NCI-H2081 treated with DMSO at 0.1 percent for 48 hours (cell line): ENCODE data around the gene DAO.

Experiments
- DNase-seq: peaks from one replicate; lab custom pipeline; 2025; lab: John Stamatoyannopoulos, UW

DAO gene

DNA sequence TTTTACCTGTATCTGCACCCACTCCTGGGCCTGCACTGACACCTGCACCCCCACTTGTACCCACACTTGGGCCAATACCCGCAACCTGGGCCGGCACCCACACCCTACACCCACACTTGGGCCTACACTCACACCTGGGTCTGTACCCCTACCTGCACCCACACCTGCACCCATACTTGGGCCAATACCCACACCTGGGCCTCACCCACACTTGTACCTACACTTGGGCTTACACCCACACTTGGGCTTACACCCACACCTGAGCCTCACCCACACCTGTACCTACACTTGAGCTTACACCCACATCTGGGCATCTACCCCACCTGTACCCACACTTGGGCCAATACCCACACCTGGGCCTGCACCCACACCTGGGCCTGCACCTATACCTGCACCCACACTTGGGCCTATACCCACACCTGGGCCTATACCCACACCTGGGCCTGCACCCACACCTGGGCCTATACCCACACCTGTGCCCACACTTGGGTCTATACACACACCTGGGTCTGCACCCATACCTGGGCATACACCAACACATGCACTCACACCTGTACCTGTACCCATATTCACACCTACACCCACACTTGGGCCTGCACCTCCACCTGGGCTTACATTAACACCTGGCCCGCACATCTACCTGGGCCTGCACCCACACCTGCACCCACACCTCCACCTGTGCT, 39.2 kb downstream of the DAO start:
- DNase-seq: no peak

DNA sequence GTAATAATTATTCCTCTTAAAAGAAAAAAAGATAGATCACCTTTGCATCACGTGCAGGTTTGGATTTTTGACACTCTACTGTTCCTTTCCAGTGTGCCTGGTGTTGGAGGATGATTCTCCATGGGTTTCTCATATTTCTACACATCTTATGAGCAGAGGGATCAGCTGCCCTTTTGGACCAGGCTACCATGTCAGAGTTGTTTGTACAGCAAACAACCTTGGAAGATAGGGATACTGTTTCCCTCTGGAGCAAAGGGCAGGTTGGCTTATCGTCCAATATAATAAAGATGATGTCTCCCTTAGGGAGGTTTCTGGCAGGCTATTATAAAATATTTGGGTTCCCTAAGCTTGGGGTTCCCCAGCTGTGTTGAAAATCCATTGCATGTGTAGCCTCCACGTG, 42.1 kb downstream of the DAO start:
- no peak for DNase-seq

DNA sequence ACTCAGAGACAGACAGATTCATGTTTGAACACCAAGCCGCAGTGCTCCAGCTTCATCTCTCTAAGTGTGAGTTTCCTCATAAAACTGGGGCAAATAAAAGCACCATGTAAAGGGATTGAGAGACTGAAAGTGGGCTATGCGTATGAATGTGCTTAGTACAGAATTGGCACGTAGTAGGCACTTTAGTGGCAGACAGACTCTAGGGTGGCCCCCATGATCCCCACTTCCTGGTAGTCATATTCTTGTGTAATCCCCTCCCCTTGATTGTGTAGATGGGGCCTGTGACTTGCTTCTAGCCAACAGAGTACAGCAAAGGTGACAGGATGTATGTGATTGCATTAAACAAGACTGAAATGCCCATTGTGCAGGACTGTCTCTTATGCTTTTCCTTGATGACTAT, 43.0 kb downstream of the DAO start:
- no peak for DNase-seq

DNA sequence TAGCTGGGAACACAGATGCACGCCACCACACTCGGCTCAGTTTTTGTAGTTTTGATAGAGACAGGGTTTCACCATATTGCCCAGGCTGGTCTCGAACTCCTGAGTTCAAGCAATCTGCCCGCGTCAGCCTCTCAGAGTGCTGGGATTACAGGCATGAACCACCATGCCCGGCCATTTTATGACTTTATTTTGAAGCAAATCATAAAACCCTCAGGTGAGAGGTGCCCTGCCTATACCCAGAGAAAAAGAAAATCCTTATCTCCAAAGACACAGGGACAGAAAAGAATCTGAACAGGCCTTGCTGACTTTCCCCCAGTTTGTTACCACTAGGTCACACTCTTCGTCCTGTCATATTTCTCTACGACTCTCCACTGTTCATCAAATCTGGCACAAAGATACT, 48.8 kb downstream of the DAO start:
- no peak for DNase-seq

DNA sequence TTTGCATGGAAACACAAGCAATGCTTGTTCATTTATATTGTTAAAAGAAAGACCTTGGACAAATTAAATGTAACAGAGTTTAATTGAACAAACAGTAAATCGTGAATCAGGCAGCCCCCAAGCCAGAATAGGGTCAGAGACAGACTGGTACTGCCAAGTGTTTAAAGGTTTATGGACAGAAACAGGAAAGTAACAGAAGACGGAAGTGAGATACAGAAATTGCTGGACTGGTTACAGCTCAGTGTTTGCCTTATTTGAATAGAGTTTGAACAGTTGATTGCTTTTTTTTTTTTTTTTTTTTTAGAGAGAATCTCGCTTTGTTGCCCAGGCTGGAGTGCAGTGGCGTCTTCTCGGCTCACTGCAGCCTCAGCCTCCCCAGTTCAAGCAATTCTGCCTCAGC, 50.3 kb downstream of the DAO start:
- no peak for DNase-seq

DNA sequence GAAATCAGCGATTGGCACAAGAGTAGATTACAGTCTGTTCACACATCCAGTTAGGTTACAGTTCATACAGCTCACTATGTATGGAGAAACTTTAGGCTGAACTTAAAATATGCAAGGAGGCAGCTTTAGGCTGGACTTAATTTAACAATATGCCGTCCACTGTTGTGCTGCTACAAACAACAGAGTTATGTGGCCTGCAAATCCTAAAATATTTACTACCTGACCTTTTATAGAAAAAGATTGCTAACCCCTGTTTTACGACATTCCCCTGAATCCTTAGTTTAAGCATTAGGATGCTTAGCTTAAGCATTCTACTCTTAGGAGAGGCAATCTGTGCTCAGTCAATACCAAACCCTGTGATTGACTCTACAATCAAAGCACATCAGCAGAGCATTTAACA, 50.9 kb downstream of the DAO start:
- DNase-seq: no peak

DNA sequence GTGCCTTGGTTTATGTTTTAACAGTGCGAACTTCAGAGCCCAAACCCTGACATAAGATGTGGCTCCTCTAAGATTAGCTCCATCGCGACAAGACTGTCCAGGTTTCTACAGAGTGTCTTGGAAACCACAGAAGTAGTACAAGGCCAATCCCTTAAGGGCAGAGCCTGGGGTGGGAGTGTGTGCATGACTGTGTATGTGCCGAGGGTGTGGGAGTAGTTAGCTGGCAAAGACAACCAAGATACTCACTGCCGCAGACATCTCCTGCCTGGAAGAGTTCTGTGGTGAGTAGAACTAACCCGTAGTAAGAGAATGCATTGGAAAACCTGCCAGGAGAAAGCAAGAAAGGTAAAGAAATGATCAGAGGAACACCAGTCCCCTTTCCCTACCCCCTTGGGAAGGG, 54.1 kb downstream of the DAO start:
- no peak for DNase-seq

DNA sequence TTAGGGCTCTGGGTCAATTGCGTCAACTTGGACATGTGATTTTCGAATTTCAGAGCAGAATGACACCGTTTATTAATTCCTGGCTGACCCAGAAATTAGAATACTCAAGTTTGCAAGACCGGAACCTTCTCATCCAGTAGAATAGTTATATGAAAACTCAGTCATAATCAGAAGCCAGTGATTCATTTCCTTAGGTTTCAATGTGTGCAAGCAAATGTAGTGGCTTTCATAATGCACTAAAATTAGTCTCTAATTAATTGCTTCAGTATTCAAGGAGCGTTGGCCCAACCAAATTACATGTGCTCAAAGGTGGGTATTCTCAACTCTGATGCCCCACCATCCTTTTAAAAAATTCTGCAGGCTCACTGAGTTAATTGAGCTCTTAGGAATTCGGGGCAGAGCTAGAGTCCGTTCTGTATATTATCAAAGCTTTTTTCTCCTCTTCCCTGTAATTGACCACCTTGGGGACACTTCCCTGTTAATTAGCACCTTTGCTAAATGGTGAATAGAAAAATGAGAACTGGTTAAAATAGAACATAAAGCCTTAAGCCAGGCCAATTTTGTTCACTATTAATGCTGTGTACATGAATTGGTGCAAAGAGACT, 55.4 kb downstream of the DAO start:
- DNase-seq: no peak

DNA sequence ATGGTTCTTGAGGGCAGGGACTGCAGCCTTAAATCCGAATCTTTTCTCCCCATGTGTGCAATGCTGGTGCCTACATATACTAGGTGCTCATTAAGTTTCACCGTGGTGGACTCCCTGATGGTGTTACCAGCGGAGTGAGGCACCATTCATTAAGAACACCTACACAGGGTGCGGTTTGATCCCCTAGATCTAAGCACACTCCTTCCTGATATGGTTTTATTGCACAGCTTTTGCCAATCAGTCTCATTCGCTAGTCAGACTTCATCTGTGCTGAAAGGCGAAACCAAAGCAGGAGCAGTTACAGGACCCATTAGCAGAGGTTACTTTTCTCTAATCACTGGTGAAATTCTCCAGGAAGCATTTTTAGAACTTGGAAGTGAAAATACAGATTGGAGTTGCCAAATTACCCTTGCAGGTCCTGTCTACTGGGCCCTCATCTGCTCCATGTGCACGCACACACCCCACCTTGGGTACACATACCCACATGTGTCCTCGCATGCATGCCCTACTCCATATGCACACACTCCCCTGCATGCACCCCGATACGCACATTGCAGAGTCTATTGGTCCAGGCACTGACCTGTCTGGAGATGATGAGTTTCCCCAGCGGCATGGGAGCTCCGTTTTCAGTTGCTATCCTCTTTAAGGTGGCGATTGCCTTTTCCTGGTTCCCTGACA, 58.5 kb downstream of the DAO start:
- DNase-seq: no peak

DNA sequence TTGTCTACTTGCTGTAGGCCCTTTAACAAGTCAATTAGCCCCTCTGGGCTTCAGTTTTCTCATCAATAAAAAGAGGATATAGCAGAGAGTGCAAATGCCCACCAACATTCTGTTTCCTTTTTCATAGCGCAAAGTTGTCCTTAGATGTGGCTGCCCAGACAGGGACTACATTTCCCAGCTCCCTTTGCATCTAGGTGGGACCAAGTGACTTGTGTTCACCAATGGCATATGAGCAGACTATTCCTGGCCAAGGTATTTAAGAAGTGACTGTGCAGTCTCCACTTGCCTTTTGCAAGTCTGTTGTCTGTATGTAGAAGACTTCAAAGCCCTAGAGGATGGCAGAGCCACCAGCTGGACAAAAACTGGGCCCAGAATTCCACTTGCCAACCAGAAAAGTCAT, 59.7 kb downstream of the DAO start:
- no peak for DNase-seq

DNA sequence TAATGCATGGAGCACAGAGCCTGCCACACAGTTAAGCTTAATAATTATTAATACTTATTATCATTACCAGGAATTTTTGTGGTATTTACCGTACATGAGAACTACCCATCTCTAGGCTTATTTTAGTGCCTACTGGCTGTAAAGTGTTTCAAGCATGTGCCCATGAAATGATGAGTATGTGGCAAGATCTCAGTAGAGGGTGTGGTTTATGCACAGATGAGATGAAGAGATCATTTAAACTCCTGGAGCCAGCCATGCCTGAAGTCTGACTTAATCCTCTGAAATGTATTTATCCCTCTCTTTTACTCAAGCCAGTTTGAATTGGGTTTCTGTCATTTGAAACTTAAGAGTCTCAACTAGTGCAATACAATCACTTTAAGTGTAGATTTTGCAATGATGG, 60.2 kb downstream of the DAO start:
- DNase-seq: no peak

DNA sequence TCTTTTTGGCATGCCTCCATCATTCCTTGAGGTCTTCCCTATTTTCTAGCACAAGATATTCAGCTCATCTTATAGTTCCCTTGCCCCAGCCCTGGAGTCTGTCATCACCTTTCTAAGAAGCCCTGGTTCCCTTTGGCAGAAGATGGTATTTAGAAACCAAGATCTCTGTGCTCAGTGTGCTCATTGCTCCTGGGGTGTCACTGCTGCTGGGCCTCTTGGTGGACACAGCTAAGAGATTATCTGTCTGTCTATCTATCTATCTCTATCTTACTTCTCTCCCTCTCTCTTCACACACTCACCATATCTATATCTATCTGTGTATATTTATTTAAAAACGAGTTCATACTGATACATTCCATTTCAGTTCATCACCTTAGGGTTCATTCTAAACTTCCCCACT, 67.2 kb downstream of the DAO start:
- DNase-seq: no peak

DNA sequence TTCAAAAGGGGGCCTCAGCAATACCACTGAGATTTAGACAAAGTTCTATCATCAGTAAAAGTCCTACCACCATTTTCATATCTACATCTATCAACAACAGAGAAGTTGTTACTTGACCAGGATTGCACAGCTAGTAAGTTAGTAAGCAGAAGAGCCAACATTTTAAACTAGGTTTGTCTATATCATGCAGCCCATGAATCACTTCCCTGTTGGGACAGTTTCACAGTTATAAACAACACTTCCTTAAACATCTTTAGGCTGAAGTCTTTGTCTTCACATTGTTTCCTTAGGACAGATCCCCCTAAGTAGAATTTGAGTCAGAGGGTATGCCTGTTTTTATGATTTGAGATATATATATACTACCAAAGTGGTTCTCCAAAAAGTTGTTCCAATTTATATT, 68.5 kb downstream of the DAO start:
- no peak for DNase-seq

DNA sequence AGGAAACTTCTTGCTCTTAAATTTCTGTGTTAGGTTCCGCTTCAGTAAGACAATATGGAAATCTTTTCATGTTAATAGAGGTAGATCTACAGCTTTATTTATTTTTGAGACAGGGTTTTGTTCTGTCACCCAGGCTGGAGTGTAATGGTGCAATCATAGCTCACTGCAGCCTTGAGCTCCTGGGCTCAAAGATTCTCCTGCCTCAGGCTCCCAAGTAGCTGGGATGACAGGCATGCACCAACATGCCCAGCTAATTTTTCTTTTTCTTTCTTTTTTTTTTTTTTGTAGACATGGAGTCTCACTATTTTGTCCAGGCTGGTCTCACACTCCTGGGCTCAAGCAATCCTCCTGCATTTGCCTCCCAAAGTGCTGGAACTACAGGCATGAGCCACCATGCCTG, 70.1 kb downstream of the DAO start:
- no peak for DNase-seq
